ENCODE results near the gene CIDEA.
A peak's percentile ranks its signal among the peaks of the same experiment; 100 is the strongest.
"Not testable (repeated sequence)": the region's sequence is repeated elsewhere in the genome, so short reads cannot be mapped to it uniquely, and the experiment has no call there.

The CIDEA gene

DNA sequence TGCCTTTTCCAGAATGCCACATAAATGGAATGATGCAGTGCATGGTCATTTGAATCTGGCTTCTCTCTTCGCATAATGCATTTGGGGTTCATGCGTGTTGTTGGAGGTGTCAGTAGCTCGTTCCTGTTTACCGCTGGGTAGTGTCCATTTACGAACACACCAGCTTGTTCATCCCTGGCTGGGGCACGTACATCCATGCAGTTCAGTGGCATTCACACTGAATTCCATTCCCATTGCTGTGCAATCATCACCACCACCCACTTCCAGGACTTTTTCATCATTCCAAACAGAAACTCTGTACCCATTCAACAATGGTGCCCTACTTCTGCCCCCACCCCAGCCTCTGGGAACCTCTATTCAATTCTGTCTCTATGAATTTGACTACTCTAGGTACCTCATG lies 14.7 kb upstream of the CIDEA start:
- DNase-seq (ENCODE audit: low spot score) = no peak

GRCh38 chr18:12242658-12243260 lies 11.4 kb upstream of the CIDEA start:
- no peak for DNase-seq (ENCODE audit: low spot score)

GRCh38 chr18:12243272-12243671 lies 10.9 kb upstream of the CIDEA start:
- DNase-seq (ENCODE audit: low spot score) = not testable (repeated sequence)

DNA sequence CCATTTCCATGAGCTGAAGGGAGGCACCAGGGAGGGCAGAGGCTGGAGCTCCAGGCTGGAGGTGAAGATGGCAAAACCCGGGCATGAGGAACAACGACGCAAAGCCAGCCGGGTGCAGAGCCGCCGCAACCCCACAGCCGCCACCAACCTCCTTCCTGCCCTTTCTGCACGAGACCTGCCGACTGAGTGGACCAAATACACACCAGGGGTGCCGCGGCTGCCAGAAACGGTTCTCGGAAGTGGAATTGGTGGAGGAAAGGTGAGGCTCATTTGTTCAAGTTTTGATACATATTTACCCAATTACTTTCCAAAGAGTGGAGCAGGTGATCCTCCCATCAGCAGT lies 8.4 kb upstream of the CIDEA start:
- DNase-seq (ENCODE audit: low spot score) = no peak

GRCh38 chr18:12246849-12247808 lies 7.0 kb upstream of the CIDEA start:
- DNase-seq (ENCODE audit: low spot score) = no peak

GRCh38 chr18:12247946-12248345 lies 6.2 kb upstream of the CIDEA start:
- DNase-seq (ENCODE audit: low spot score) = no peak

DNA sequence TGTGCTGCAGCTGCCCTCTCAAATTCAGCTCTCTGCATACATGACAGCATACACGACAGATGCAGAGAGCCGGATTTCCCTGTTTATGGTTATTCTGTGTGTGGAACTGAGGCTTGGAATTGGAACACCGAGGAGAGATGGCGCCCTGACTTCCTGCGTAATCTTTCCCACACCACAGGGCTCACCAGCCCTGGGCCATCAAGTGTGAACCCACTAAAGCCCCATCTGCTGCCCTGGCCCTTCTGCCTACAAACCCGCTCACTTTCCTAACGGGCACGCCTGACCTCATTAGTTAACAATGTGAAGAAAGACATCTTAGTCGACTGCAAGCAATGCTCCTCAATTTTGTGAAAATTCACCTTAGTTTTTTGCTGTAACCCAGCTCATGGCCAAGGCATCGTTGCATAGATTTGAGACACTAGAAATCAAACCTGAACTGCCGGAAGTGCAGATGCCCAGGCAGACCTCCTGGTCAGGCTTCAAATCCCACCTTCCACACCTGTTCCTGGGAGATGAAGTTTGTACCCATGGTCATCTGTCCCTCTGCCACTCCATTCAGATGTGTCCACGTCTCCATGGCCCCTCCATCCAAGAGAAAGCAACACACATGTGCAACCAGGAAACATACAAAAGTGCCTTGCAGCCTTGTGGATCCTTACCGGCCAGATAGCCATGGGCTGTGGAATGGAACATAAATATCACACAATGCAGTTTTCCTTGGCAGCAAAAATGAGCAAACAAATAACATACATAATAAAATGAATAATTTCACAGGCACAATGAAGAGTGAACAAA lies 5.0 kb upstream of the CIDEA start:
- no peak for DNase-seq (ENCODE audit: low spot score)

DNA sequence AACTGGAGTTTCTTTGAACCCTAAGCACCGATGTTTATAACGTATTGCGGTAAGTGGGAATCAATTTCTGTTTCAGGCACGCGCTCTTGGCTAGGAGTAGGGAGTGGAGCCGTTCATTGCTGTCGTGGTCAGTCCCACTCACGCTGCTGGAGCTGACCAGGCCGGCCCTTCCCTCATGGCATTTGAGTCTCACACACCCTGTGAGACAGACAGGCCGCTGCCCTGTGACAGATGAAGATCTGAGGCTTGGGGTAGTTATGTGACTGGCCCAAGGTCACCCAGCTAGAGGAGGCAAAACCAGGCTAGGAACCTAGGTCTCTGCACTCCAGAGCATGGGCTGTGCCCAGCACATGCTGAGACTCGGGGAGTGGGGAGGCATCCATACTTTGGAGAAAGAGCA lies 2.9 kb upstream of the CIDEA start:
- no peak for DNase-seq (ENCODE audit: low spot score)

- no peak for DNase-seq (ENCODE audit: low spot score)
Measured at GRCh38 chr18:12252061-12252460, 2.1 kb upstream of the CIDEA start.

DNA sequence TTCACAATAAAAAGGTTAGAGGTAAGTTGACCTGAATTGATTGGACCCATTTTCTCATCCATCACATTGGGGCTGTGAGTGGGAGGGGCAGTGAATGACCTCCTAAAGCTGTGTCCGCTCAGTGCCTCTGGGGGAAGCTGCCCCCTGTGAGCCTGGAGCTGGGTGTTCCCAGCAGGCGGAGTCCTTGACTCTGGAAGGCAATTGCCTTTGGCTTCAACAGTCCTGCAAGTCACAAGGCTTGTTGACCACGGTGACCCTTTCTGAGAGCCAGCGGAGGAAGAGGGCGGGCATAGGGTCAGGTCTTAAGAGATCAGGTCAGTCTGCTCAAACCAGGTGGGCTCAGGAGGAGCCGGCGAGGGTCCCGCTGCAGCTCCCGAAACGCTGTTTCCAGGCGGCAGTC lies 1.1 kb upstream of the CIDEA start:
- no peak for DNase-seq (ENCODE audit: low spot score)

DNA sequence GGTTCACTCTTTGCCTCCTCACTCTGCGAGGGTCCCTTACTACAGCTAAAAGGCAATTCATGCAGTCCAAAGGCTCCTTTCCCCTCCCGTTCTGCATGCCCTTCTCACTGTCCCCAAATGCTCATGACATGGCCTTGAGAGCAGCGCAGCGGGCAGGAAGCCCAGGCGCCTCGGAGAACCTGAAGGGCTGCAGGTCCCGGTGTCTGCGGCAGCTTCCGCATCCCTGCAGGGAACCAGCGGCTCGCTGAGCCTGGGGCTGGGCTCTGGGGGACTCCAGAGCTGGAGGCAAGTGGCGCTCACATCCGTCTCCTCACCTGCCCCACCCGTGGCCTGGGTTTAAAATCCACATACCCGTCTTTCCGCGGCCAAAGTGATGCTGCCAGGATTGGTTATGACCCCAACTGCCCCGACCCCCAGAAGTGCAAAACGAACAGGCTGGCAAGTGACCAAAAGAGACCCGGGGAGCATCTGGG lies 462 bp upstream of the CIDEA start:
- no peak for DNase-seq (ENCODE audit: low spot score)

DNA sequence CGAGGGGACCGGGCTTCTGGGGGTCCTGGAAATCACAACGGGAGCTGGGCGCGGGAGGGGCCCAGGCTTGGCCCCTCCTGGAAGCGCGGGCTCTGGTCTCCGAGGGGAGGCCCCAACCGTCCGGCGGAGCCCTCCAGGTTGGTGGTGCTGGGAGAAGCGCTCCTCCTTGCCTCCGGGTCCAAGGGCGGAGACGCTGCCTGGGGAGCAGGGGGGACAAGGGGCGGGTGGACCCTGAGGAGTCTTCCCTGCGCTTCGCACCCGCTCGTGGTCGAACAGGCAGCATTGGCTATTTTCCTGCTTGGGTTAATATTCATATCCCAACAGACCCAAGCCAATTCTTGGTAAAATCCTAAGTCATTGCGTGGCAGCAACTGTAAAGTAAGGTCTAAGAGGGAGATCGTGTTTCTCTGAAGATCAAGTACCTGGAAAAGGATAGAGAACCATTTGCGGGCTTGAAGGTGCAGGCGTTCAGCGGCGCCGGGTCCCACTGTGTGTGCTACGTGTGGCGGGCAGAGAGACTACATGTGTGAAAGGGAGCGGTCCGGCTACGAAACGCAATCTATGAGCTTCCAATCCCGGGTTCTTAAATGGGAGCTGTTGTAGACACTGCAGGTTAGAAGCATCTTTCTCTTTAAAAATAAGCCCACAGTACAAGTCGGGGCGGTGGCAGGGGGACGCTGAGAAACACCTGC lies 805 bp downstream of the CIDEA start:
- DNase-seq (ENCODE audit: low spot score) = no peak

DNA sequence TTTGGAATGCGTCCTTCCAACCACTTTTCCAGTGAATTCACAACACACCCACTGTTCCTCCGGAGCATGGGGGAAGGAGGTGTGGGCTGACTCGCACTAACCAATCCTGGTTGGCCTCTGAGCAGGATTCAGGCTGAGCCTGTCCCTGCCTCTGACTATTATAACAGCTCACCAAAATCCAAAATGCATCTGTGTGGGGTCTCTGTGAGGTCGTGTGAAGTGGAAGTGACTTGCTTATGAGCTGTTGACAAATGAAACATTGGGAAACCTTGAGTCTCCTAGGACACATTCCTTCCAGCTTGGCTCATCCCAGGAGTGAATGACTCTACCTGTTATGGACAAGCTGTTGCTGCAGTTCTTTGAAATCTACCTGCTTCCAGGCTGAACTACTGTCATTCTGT lies 1.5 kb downstream of the CIDEA start:
- no peak for DNase-seq (ENCODE audit: low spot score)

DNA sequence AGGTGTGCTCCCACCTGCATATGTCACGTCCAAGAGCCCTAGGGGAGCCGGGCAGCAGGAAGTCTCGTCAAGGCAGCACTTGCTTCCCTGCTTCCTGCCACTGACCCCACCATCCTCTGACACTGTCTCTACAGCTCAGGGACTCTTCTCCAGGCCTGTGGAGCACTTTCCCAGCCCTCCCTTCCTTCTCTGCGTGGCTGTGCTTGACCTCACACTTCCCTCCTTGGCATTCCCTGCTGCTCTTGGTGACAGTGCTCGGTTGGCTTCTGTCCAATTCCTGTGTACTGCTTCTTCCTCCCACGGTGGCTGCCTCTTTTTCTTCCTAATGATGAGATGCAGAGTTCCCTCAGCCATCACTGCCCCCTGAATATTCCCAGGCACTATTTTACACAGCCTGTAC lies 2.8 kb downstream of the CIDEA start:
- no peak for DNase-seq (ENCODE audit: low spot score)

DNA sequence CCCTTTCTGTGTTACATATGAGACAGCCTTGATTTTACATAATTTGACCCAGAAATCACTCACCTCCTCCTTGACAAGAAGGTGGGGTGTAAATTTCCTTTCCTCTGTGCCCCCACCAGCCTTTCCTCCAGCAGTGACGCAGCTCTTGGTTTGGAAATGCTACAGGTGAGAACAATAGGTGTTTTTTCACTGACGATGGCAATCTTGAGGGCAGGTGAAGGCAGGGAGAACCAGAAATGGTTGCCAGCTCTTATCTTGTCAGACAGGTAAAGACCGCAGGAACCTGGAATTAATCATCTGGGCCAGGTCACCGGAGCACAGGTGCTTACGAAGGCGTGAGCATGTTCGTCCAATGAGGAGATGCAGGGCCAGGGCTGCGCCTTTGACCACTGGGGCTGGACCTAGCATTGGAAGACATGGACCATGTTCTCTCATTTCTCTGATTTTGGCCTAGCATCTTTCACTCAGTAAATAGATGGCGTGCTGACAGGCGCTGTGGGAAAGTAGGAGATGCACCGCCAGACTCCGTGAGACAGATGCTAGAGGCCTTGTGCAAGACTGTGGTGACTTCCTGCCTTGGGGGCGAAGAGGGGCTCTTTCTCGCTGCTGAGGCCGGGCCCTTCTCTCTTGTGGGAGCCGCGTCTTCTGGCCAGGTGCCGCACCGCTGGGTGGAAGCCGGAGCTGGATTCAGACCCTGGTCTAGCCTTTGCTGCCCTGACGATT lies 4.0 kb downstream of the CIDEA start:
- no peak for DNase-seq (ENCODE audit: low spot score)

DNA sequence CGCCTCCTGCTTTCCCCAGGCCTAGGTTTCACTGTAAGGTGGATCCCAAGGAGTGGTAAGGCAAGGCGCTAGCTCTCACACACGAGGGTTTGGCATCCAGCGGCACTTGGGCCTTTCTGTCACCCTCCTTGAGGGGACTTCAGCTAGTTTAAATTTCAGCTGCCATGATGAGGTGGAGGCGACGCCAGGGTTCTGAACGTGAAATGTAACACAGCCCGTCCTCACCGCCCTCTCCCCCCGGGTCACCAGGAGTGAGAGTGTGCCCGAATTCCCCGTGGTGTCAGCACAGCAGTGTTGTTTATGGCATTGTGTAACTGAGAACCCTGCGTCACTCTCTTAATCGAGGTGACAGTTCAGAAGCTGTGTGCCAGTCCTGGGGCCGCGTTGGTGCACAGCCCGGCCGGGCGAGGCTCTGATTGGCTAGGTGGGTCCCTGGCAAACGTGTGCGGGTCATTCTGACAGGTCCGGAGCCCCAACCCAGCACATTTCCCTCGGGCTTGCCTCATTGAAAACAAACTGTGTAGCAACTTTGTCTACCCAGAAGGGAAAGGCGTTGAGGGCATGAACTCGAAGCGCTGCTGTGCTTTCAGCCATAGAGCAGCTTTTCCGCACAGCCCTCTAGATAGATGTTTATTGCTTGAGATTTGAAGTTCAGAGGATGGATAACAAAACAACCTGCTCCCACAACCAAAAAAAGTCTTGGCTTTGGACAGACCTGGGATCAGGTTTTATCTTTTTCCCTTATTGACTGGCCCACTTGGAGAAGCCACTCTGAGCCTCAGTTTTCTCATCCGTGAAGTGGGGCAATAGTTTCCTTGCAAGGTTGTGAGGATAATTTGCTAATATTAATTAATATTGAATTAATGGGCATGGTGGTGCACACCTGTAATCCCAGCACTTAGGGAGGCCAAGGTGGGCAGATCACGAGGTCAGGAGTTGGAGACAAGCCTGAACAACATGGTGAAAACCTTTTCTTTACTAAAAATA lies 4.9 kb downstream of the CIDEA start:
- no peak for DNase-seq (ENCODE audit: low spot score)

DNA sequence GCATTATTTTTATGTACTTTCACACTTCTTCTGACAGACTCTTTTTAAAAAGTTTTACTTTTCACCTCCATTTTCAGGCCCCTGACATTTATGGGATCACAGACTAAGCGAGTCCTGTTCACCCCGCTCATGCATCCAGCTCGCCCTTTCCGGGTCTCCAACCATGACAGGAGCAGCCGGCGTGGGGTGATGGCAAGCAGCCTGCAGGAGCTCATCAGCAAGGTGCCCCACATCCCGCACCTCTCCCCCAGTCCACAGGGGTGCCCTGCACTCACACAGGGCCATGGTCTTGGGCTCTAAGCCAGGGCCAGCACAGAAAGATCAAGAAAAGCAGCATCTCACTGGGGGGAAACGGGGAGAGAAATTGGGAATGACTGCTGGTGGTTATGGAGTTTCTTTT lies 8.6 kb downstream of the CIDEA start:
- DNase-seq (ENCODE audit: low spot score) = no peak

DNA sequence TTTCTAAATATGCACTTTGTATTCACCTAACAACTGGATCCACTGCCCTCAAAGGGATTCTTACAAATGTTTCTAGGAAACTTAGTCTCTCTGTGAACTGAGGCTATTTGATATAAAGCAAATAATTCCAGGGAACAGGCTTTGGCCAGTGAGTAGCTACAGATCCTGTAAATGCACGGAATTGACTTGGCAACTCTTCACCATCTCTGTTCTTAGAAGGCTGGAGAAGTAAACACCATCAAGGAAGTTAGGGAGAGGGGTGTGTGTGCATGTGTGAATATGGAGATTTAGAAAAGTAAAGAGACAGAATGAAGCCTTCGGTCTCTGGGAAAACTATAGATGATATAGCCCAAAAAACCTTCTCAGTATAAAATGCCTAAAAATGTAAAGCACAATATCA lies 10.7 kb downstream of the CIDEA start:
- no peak for DNase-seq (ENCODE audit: low spot score)

GRCh38 chr18:12271376-12272235 lies 17.4 kb downstream of the CIDEA start:
- peak; percentile 25 for DNase-seq (ENCODE audit: low spot score)
